K562 (cell line): ENCODE results near the gene SMAD3. TPM values are rescaled to one million over a fixed set of nuclear protein-coding genes. Genes with fewer than 3 reads are reported as not detected.

Source experiments
- ATAC-seq: fragments of 200-7000 bp; cut with Tn5 transposase; 3 replicates; pipeline ENCODE4 v1.9.1; 2020; ENCODE audit warnings: moderate library complexity
- BruUV-seq: library from RNA; stranded (reverse); fragments of 400-500 nt; replicated peaks from 2 replicates; lab custom pipeline; 2021; lab: Mats Ljungman, UMichigan
- CTCF ChIA-PET: fragments of 300-600 bp; formaldehyde crosslinking; extraction: SDS; loops from one replicate; lab custom pipeline; 2021; ENCODE audit warnings: low intra/inter-chr PET ratio; lab: Yijun Ruan, JAX
- POLR2A ChIA-PET: fragments of 300-600, 350-650 bp; sonication (Branson Sonifier 250); formaldehyde crosslinking; extraction: SDS; loops from one replicate; lab custom pipeline; 2021; ENCODE audit warnings: antibody characterized with exemption, inconsistent platforms; lab: Yijun Ruan, JAX
- DNase-seq, 4 experiments: peaks; one replicate each; pipeline versions ENCODE4 v3.0.0 to v3.0.0-alpha.2; 2011 to 2018; ENCODE audit warnings: low spot score in 3 of 4, mixed read lengths in 3 of 4; ENCODE audit errors: extremely low read depth in 1 of 4
- FAIRE-seq: peaks from 2 replicates; lab custom pipeline; 2011; peaks lifted over from hg19 to GRCh38; lab: Jason Lieb, UNC
- H2AFZ ChIP-seq: 2 replicates; pipeline ENCODE4 v1.6.0; 2011; ENCODE audit warnings: low read depth, low read length, control low read depth, inconsistent platforms
- H3K27ac ChIP-seq: fragments of 200-600 bp; 3 replicates; pipeline ENCODE4 v1.8.0; 2011; ENCODE audit warnings: low read depth, mild to moderate bottlenecking, control low read depth, inconsistent platforms, low read length, moderate library complexity, mixed read lengths; ENCODE audit errors: extremely low read depth
- H3K27me3 ChIP-seq, 2 experiments: fragments of 300-600 bp in 1 of 2; 2 replicates in 1 of 2; 3 replicates in 1 of 2; pipeline versions ENCODE4 v1.6.0 to v1.8.0; 2011; ENCODE audit warnings: inconsistent platforms in 2 of 2, low read length in 2 of 2, mild to moderate bottlenecking in 1 of 2, mixed read lengths in 1 of 2, moderate library complexity in 1 of 2; ENCODE audit not compliant: control insufficient read depth in 2 of 2, insufficient read depth in 2 of 2
- H3K36me3 ChIP-seq: fragments of 300-600 bp; 3 replicates; pipeline ENCODE4 v1.8.0; 2011; ENCODE audit warnings: mild to moderate bottlenecking, low read length, inconsistent platforms; ENCODE audit not compliant: control insufficient read depth, insufficient read depth
- H3K4me1 ChIP-seq, 2 experiments: fragments of 200-600 bp in 1 of 2; replicated peaks in 1 of 2; 2 replicates in 1 of 2; 3 replicates in 1 of 2; pipeline versions ENCODE4 v1.5.1 to v1.8.0; 2011; ENCODE audit warnings: inconsistent platforms in 2 of 2, low read length in 2 of 2, mild to moderate bottlenecking in 1 of 2, mixed read lengths in 1 of 2, moderate library complexity in 1 of 2; ENCODE audit not compliant: control insufficient read depth in 2 of 2, insufficient read depth in 2 of 2
- H3K4me2 ChIP-seq: 2 replicates; pipeline ENCODE4 v1.6.1; 2011; ENCODE audit warnings: low read length, control low read depth, inconsistent platforms, mixed read lengths; ENCODE audit not compliant: insufficient read depth
- H3K4me3 ChIP-seq: fragments of 200-600 bp; sonication (generic), shearing (Covaris generic); 2 replicates; pipeline ENCODE4 v1.5.1; 2016; ENCODE audit warnings: control low read depth, inconsistent platforms
- H3K79me2 ChIP-seq: fragments of 200-600 bp; 3 replicates; pipeline ENCODE4 v1.8.0; 2011; ENCODE audit warnings: low read length, inconsistent platforms; ENCODE audit not compliant: control insufficient read depth, insufficient read depth
- H3K9ac ChIP-seq, 2 experiments: 2 replicates each; pipeline versions ENCODE4 v1.6.0 to v1.6.1; 2011; ENCODE audit warnings: low read depth in 2 of 2, low read length in 2 of 2, control low read depth in 1 of 2, inconsistent platforms in 1 of 2, mild to moderate bottlenecking in 1 of 2, mixed read lengths in 1 of 2; ENCODE audit not compliant: insufficient read depth in 1 of 2
- H3K9me1 ChIP-seq: one replicate; pipeline ENCODE4 v1.6.0; 2011; ENCODE audit warnings: inconsistent platforms, mild to moderate bottlenecking, low read length, moderate library complexity; ENCODE audit not compliant: control insufficient read depth, insufficient read depth
- H3K9me3 ChIP-seq: replicated peaks from 2 replicates; pipeline ENCODE4 v1.5.1; 2011; ENCODE audit warnings: low read depth, low read length, inconsistent platforms; ENCODE audit not compliant: control insufficient read depth, insufficient read depth
- H4K20me1 ChIP-seq: replicated peaks from 2 replicates; pipeline ENCODE4 v1.6.1; 2011; ENCODE audit warnings: low read length, inconsistent platforms, mixed read lengths; ENCODE audit not compliant: control insufficient read depth, insufficient read depth
- BRF1 ChIP-seq: IDR thresholded peaks from 3 replicates; pipeline ENCODE4 v1.6.1; 2011; ENCODE audit warnings: borderline replicate concordance, mild to moderate bottlenecking; ENCODE audit not compliant: insufficient read length; ENCODE audit errors: extremely low read depth
- RBM25 ChIP-seq: fragments of 200-400 bp; formaldehyde crosslinking; IDR thresholded peaks from 2 replicates; pipeline ENCODE4 v1.6.1; 2018; ENCODE audit warnings: low read length, low read depth, moderate library complexity; ENCODE audit not compliant: severe bottlenecking
- SPI1 ChIP-seq: IDR thresholded peaks from 2 replicates; pipeline ENCODE4 v1.6.1; 2011; ENCODE audit warnings: low read depth, low read length, control low read depth, borderline replicate concordance
- WGBS: fragments of 100-300 bp; shearing (Covaris generic); methylation state at CpG from one replicate; pipeline ENCODE4 v1.1.6; 2016; ENCODE audit warnings: low coverage, mixed read lengths; ENCODE audit not compliant: insufficient coverage; ENCODE audit errors: missing lambda C conversion rate; 5-methylcytosine and 5-hydroxymethylcytosine counted together
- in situ Hi-C: fragments of 300-500 bp; cut with MboI; formaldehyde crosslinking; loops from 4 replicates; pipeline ENCODE4 v1.15.0; 2018; ENCODE audit warnings: inconsistent platforms, mixed read lengths
- intact Hi-C: fragments of 100-400 bp; cut with micrococcal nuclease; formaldehyde crosslinking; loops from 2 replicates; pipeline ENCODE4 v1.14.2; 2022
- polyA plus RNA-seq, 8 experiments: library from polyadenylated mRNA; depleted of rRNA in 4 of 8; stranded (reverse) in 5 of 8; unstranded in 3 of 8; fragments of >200 nt; fragmentation: Nextera tagmentation in 2 of 8; fragmentation: Illumina TruSeq in 1 of 8; extraction: Ambion mirVana in 2 of 8; extraction: Trizol in 1 of 8; gene quantifications; 2 replicates each; pipeline versions ENCODE4 v1.2.1 to v1.2.3, GENCODE V29; 2011 to 2014; ENCODE audit warnings: inconsistent platforms in 1 of 8, missing spikeins in 1 of 8
- total RNA-seq, 7 experiments: library from RNA; depleted of rRNA in 6 of 7; stranded (reverse); fragments of >200 nt in 6 of 7; fragmentation: Illumina TruSeq in 2 of 7; extraction: Trizol in 2 of 7; gene quantifications; 2 replicates each; pipeline versions ENCODE4 v1.2.1 to v1.2.3, GENCODE V29; 2011 to 2021; ENCODE audit warnings: low replicate concordance in 1 of 7

SMAD3 gene
- total and polyA plus RNA-seq, 9 of the 15 experiments (the other 6 are each of a cell fraction or from before 2014, with no cell fraction given): 4.3 to 39.2 (median 11.1) TPM

GRCh38 chr15:67120009-67120838 is 54.8 kb downstream of the SMAD3 start:
- peaks cover 26 to 59% of the 10 kb centered on the region in 2 experiments for H3K4me1 ChIP-seq
- 55% methylated on average over 9 of the region's 9 CpGs for WGBS
- H3K4me2 ChIP-seq: no peak overlapping the region
- peak; percentile 23 for TF ChIP-seq RBM25
- no peak for TF ChIP-seq BRF1
- peak; percentile 91 for TF ChIP-seq SPI1
- BruUV-seq: no TSS peak
- peak overlapping the region in 1 of 2 experiments; percentile 72; a peak in 1 of 4 replicates for H3K9ac ChIP-seq
- no peak overlapping the region for H3K4me3 ChIP-seq
- no peaks in the 10 kb centered on the region for H4K20me1 ChIP-seq
- ChIA-PET POLR2A (interaction anchor here (0.7 to 3.1 kb wide), 9 partner anchors 8 to 307 kb away, joined by 3 to 9 read pairs (median 3); no protein-coding TSS in a partner anchor), CTCF (no interaction called here)
- DNase-seq (no peak), FAIRE-seq (peak; percentile 44), ATAC-seq (peak; percentile 21; the same call in 2 of the 3 replicates)
- no peaks in the 10 kb centered on the region for H3K9me1 ChIP-seq
- no peaks in the 10 kb centered on the region for H3K27me3 ChIP-seq
- in situ Hi-C loops (no loop called here), intact Hi-C loops (no loop called here)
- peak overlapping the region; percentile 43; the same call in 1 of the 3 replicates for H3K27ac ChIP-seq
- no peaks in the 10 kb centered on the region for H3K36me3 ChIP-seq
- H2AFZ ChIP-seq: no peak overlapping the region
- H3K9me3 ChIP-seq: no peaks in the 10 kb centered on the region
- H3K79me2 ChIP-seq: peaks cover 37% of the 10 kb centered on the region
